Dermis blood vessel endothelial cell (primary cell): ENCODE measurements around the gene SPEG. TPM values are rescaled to one million over a fixed set of nuclear protein-coding genes. Genes with fewer than 3 reads are reported as not detected.

Experiments used
- DNase-seq: peaks from one replicate; pipeline ENCODE4 v3.0.0; 2010
- total RNA-seq: library from RNA; depleted of rRNA; stranded (reverse); fragments of >200 nt; gene quantifications from 2 replicates; pipeline ENCODE4 v1.2.3, GENCODE V29; 2014

The SPEG gene
- total RNA-seq, 1 donor from 2014 or later, result 1.7 TPM

- no peak for DNase-seq
Observed at GRCh38 chr2:219536967-219537366, 102.3 kb downstream of the SPEG start.

DNA sequence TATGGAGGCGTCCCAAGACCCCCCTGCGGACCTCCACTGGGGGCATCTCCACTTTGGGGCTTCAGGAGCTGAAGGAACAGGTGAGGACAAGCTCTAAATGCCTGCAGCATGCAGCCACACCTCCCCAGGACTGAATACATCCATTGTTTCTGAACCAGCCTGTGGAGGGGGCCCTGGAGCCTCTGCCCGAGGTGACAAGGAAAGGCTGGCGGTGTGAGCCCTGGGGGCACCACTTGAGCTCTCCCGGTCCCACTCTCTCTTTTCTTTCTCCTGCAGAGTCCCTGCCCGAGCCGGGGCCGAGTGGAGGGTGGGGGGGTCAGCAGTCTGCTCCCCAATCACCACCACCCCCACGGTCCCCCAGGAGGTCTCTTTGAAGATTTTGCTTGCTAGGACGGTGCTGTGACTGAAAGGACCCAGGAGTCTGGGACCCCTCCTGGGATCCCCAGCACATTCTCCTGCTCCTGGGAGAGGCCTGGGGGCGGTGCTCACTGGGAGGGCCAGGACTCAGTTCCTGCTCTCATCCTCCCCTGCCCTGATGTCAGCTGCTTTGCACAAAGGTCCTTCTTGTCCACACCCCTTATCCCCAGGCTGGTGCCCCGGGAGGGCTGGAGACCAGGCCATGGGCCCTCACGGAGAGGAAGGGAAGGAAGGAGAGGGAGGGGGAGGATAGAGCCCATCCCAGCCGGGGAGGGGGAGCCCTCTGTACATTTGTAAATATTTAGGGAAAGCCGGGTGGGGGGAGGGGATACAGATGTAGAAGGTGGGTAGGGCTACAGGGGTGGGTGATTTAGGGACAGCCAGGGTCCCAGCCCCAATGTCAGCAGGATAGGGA, 103.2 kb downstream of the SPEG start:
- DNase-seq, result no peak

- DNase-seq, result no peak
Observed at GRCh38 chr2:219538504-219538951, 103.9 kb downstream of the SPEG start.

GRCh38 chr2:219538956-219539788, 104.5 kb downstream of the SPEG start:
- no peak for DNase-seq

DNA sequence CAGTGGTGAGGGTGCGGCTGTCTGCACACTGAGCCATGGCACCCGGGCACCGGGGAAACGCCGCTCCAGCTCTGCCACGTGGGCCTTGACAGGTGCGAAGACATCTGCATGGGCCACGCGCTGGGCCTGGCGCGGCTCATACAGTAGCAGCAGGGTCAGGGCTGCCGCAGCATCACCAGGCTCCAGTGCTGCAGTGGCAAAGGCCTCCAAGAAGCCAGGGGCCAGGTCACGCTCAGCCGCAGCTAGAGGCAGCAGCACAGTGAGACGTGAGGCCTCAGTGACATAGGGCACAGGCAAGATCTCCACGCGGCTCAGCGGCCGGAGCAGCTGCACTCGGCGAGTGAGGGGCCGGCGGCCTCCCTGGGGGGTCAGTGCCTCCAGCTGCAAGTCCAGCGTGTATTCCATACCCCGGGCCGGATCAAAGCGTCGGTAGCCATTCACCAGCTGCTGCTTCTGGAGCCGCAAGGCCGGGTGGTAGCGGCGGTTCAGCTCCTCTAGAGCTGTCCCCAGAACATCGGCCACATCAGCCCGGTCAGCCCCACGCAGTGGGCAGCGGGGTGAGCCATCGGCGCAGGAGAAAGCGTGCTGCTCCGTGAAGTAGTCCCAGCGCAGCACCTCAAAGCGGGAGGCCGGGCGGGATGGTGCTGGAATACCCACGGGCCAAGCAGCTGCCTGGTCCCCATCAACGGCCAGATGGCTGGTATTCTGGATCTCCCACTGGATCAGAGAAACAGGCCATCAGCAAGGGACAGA, 105.5 kb downstream of the SPEG start:
- DNase-seq, result no peak

- DNase-seq, result no peak
Observed at GRCh38 chr2:219540784-219541504, 106.3 kb downstream of the SPEG start.

DNA sequence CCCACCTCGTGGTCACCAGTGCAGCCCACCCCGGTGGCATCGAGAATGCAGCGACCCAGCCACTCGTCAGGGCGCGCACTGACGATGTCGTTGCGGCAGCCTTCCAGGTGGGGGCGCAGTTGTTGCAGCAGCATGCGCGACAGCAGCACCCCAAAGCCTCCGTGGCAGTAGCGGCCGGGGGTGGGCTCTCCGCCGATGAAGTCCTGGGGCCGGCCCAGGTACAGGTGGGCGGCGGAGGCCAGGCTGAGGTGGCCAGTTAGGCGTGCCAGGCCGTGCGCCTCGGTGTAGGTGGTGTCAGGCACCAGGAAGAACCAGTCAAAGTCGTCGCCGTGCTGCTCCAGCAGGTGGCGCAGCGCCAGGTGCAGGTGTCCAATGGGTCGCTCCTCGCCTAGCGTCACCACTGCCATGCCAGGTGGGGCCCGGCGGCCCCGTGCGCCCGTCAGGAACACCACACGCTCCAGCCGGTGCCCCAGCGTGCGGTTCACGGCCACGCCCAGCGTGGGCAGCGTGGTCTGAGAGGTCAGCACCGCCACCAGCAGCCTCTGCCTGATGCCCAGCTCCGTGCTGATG, 107.1 kb downstream of the SPEG start:
- DNase-seq, result peak; percentile 82

DNA sequence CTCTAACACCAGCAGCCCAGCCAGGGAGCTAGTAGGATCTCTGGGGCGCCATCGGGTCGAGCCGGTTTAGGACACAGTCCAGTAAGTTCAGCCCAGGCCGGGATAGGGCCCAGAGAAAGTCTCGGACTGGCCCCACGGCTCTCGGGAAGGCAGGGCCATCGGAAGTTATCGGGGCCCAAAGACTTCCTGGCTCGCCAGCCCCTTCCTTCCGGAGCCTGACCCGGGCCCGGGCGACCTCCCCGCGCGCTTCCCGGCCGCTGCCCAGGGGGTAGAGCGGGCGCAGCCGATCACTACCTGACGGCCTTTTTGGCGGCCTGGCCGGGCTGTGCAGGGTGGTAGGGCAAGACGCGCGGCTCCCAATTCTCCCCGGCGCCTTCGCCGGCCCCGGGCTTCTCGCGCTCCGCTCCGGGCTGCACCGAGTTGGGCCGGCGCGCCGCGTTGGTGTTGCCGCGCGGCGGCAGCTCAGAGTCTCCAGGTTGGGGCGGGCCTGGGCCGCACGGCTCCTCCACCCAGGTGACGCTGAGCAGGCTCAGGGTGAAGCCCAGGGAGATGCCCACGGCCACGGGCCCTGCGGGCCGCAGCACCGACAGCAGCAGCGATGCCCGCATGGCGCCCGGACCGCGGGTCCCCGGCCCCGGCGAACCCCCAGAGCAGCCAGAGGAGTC, 108.4 kb downstream of the SPEG start:
- peak; percentile 18 for DNase-seq

DNA sequence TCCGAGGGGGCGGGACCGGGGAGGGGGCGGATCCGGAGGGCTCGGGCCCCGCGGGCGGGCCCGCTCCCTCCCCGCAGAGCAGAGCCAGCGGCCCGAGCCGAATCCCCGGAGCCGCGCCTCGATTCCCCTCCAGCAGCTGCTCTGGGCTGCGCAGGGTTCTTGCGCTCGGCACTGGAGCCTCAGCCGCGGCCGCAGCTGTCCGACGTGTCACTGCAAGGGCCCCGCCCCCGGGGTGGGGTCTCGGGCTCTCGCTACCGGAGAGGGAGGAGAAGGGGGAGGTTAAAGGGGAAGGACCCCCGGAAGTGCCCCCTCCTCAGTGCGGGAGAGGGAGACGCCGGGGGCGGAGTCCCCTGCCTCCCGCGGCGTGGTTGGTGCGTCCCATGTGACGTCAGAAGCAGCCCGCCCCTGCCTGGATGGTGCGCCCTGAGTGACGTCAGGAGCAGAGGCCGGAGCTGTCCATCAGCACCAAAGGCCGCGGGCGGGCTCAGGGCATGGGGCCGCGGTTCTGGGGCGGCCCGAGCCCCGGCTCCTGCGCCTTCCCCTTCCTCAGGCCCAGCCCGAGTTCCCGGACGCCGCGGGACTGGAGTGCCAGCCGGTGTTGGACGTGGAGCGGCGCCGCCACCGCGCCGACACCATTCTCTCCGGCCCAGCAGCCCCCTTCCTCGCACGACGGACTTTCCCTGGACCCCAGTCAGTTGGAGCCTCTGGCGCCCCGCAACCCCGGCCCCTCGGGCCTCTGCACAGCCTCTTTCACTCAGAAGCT, 109.1 kb downstream of the SPEG start, which contains the start of the genes CHPF and TMEM198:
TSS of gene CHPF (minus strand) at position 214 of the 763 bp plus-strand sequence. CDS start 271 bp downstream, outside the sequence.
TSS of gene TMEM198 (plus strand) at position 433 of the 763 bp plus-strand sequence. CDS start 700 bp downstream, outside the sequence.
- DNase-seq, result peak; percentile 91

DNA sequence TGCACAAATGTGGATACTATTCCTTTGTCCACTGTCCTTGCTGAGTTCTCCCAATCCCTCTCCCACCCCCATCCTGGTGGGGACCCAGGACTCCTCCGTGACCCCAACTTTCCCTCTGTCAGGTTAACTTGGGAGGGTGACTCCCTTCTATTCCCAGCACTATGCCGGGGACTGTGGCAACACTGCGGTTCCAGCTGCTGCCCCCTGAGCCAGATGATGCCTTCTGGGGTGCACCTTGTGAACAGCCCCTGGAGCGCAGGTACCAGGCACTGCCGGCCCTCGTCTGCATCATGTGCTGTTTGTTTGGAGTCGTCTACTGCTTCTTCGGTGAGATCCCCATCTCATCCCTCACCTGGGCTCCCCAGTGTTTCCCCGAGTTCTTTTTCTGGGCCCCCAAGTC, 109.9 kb downstream of the SPEG start:
- no peak for DNase-seq

DNA sequence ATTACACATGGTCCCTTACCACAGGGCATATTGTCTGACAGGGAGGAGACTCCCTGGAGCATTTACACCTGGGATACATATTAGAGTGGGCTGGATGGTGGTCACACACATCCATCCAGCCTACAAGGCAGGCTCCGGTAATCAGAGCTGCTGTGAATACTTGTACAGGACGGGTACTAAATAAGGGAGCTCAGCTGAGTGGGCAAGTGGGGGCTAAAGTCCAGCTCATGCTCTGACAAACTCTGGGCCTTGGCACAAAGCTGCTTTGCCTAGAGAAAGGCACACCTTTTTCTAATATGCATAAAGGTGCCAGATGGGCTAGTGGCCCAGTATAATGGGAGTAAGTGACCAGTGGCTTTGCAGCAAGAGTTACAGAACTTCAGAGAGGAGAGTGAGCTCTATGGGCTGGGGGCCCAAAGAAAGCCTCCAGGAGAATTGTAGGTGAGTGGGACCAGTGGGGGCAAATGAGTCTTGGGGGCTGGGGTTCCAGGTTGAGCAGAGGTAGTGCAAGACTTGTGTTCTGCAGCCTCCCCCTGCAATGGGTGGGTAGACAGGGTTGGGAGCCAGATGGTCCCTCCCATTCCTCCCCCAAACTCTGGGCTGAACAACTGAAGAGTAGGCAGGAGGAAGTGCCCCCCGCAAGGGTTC, 110.8 kb downstream of the SPEG start:
- DNase-seq, result no peak

DNA sequence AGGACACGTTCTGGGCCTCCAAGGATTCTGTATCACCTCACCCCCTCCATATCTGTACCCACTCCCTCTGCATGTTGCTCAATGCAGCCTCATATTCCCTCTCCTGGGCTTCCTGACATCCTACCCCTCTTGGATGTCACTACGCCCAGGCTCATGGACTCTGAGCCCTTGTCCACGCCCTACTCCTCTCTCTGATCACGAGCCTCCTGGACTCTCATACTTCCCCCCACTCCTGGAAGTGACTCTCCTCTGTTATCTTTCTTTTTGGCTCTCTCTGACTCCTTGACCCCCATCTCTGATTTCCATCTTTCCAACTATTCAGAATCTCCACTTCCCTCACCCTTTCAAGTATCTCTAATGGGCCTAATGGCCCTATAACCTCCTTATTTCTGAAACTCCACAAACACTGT, 111.3 kb downstream of the SPEG start:
- no peak for DNase-seq

DNA sequence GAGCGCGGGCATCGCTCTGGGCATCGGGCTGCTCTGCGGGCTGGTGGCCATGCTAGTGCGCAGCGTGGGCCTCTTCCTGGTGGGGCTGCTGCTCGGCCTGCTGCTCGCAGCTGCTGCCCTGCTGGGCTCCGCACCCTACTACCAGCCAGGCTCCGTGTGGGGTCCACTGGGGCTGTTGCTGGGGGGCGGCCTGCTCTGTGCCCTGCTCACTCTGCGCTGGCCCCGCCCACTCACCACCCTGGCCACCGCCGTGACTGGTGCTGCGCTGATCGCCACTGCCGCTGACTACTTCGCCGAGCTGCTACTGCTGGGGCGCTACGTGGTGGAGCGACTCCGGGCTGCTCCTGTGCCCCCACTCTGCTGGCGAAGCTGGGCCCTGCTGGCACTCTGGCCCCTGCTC, 113.0 kb downstream of the SPEG start:
- no peak for DNase-seq

Other genes with a start within 250 kb of the SPEG start
- gene ZFAND2B, start 228.1 kb upstream of the SPEG start, total RNA-seq, result 16.7 and 22.5 TPM in 2 replicates
- gene ABCB6, start 215.9 kb upstream of the SPEG start, total RNA-seq, result 31.8 and 52.4 TPM in 2 replicates
- 46.5 and 75.4 TPM in 2 replicates for gene ATG9A, start 205.2 kb upstream of the SPEG start, total RNA-seq
- gene ANKZF1, start 205.0 kb upstream of the SPEG start, total RNA-seq, result 17.7 and 29.6 TPM in 2 replicates
- gene GLB1L, start 189.4 kb upstream of the SPEG start, total RNA-seq, result 5.7 and 6.5 TPM in 2 replicates
- 24.3 and 24.7 TPM in 2 replicates for gene STK16, start 189.4 kb upstream of the SPEG start, total RNA-seq
- gene TUBA4B, start 181.6 kb upstream of the SPEG start, total RNA-seq, result 0.09 TPM in 1 of 2 replicates, not detected in the other
- gene TUBA4A, start 180.9 kb upstream of the SPEG start, total RNA-seq, result 19.9 and 23.0 TPM in 2 replicates
- gene DNAJB2, start 155.5 kb upstream of the SPEG start, total RNA-seq, result 24.0 and 27.7 TPM in 2 replicates
- 0.17 TPM in 1 of 2 replicates, not detected in the other for gene PTPRN, start 125.4 kb upstream of the SPEG start, total RNA-seq
- not detected in 2 replicates for gene RESP18, start 102.1 kb upstream of the SPEG start, total RNA-seq
- gene DNPEP, start 46.9 kb upstream of the SPEG start, total RNA-seq, result 54.1 and 67.7 TPM in 2 replicates
- not detected in 2 replicates for gene DES, start 16.5 kb upstream of the SPEG start, total RNA-seq
- 33.4 and 34.5 TPM in 2 replicates for gene GMPPA, start 64.0 kb downstream of the SPEG start, total RNA-seq
- gene ASIC4, start 79.6 kb downstream of the SPEG start, total RNA-seq, result not detected in 2 replicates
- 0.84 and 3.2 TPM in 2 replicates for gene CHPF, start 109.0 kb downstream of the SPEG start, total RNA-seq
- gene TMEM198, start 109.2 kb downstream of the SPEG start, total RNA-seq, result under 0.01 TPM in 1 of 2 replicates, not detected in the other
- gene OBSL1, start 136.7 kb downstream of the SPEG start, total RNA-seq, result 38.8 TPM in 2 replicates
- gene INHA, start 137.5 kb downstream of the SPEG start, total RNA-seq, result not detected in 2 replicates
- gene STK11IP, start 163.0 kb downstream of the SPEG start, total RNA-seq, result 10.0 and 13.9 TPM in 2 replicates
- gene SLC4A3, start 192.8 kb downstream of the SPEG start, total RNA-seq, result 0.17 and 0.37 TPM in 2 replicates